UCSD-AML1 (cell line): Measurements from ENCODE around the gene PPP6R3.
A peak's percentile ranks its signal among the peaks of the same experiment; 100 is the strongest.
"Not testable (repeated sequence)": the region's sequence is repeated elsewhere in the genome, so short reads cannot be mapped to it uniquely, and the experiment has no call there.

Experiments
- DNase-seq: peaks from one replicate; lab custom pipeline; 2025; ENCODE audit not compliant: unreplicated experiment; lab: John Stamatoyannopoulos, UW

Gene PPP6R3

GRCh38 chr11:68523033-68523432 lies 62.5 kb downstream of the PPP6R3 start:
- DNase-seq = no peak

- no peak for DNase-seq
These were observed 63.2 kb downstream of the PPP6R3 start for GRCh38 chr11:68523743-68524142.

GRCh38 chr11:68524213-68524612 lies 63.7 kb downstream of the PPP6R3 start:
- DNase-seq = no peak

DNA sequence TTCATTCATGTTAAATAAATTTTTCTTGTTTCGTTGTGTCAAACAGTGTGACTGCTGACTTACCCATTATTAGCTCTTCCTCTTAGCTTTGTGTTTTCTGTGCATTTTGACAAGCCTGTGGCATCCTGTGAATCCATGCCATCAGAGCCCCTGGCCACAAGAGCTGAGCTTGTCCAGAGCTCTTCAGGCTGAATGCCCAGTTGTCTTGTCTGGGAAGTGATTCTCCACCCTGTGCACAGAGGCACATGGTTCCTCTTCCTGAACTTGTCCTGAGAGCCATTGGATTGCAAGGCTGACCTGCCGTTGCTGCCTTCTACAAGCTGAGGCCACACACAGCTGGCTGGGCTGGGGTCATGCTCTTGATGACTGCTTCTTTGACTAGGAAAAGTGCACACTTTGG lies 64.1 kb downstream of the PPP6R3 start:
- DNase-seq = no peak

DNA sequence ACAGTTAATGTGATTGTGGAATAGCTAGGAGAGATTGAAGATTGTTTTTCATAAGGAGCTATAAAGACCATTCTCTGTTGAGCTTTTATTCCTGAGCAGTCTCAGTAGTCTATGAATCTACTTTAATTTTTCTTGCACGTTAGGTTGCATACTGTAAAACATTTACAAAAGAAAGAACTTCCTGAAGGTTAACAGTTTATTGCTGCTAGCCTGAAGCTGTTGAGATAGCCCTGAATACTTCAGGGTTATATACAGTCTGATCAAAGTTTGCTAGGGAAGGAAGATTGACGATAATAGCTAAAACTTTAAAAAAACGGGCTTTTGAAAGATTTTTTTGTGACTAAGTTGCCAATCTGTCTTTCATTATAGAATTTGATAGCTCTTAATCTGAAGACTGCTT lies 64.8 kb downstream of the PPP6R3 start:
- no peak for DNase-seq

- no peak for DNase-seq
These were observed 65.4 kb downstream of the PPP6R3 start for GRCh38 chr11:68525930-68526329.

GRCh38 chr11:68527585-68527984 lies 67.0 kb downstream of the PPP6R3 start:
- DNase-seq = no peak

- peak; percentile 45 for DNase-seq
These were observed 68.1 kb downstream of the PPP6R3 start for GRCh38 chr11:68528630-68529029.

DNA sequence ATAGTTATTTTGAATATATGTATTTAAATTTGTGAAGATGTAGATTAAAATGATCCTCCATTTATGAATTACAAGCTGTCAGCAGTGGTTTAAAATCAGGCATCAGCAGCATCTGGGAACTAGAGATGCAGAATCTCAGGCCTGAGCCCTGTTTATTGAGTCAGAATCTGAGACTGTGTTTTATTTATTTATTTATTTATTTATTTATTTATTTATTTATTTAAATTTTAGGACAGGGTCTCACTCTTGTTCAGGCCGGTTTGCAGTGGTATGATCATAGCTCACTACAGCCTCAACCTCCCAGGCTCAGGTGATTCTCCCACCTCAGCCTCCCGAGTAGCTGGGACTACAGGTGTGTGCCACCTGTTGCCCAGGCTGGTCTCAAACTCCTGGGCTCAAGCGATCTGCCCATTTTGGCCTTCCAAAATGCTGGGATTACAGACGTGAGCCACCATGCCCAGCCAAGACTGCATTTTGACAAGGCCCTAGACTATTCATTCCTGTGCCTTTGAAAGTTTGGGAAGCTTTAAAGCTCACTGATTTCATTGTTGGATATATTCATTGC lies 70.7 kb downstream of the PPP6R3 start:
- DNase-seq = no peak

DNA sequence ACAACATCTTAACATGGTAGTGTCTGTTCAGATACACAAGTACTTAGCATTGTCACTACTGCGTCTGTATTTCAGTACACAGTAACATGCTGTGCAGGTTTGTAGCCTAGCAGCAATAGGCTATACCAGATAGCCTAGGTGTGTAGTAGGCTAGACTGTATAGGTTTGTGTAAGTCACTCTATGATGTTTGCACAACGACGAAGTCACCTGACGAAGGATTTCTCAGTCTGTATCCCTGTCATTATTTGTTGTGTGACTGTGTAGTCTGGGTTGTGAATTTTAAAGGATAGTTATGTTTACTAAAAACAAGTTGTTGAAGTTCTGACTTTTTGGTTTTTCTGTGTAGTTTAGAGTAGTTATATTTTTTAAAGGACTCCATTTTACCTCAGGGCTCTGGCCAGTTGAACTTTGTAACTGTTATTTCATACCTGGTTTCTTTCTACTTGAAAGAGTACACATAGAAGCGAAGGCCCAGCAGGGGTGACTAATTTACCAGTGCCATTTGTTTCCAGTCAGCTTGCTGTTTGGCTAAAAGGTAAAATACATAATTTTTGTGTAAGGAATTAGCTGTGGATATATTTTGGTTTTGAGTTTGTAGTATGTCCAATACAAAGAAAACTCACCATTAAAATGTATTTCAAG lies 72.3 kb downstream of the PPP6R3 start:
- DNase-seq = no peak

DNA sequence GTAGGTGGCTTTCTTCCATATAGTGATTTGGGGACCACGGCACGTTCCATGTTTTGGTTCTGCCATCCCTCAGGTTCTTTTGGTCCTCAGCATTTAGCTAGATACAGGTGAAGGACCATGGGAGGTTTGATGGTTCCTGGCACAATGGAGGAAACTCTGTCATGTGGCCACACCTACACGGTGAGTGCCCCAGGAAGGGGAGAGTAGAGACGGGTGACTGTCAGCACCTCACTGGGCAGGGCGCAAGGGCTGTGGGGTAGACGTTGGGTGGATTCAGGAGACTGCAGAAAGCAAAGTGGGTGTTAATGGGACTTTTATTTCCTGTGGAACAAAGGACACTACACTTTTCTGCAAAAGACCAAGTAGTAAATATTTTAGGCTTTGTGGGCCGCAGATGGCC lies 73.4 kb downstream of the PPP6R3 start:
- no peak for DNase-seq

DNA sequence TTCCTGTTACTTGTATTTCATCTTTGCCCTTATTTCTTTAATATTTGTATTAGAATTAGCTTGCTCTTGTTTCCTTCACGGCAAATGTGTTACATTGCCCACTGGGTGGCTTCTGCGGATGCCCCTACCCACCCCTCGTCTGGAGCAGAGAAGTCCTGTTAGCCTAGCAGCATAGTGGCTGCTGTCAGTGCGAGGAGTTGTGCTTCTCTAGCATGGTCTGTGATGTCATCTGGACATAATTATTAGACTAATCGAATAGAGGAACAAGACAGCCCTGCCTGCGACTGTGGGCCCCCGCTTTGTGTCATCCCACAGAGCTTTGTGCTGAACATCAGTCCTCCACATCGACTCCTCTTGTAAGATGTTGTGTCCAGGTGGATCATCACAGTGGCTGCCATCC lies 74.5 kb downstream of the PPP6R3 start:
- no peak for DNase-seq

GRCh38 chr11:68536706-68537105 lies 76.2 kb downstream of the PPP6R3 start:
- DNase-seq = no peak

GRCh38 chr11:68538025-68538424 lies 77.5 kb downstream of the PPP6R3 start:
- DNase-seq = no peak

DNA sequence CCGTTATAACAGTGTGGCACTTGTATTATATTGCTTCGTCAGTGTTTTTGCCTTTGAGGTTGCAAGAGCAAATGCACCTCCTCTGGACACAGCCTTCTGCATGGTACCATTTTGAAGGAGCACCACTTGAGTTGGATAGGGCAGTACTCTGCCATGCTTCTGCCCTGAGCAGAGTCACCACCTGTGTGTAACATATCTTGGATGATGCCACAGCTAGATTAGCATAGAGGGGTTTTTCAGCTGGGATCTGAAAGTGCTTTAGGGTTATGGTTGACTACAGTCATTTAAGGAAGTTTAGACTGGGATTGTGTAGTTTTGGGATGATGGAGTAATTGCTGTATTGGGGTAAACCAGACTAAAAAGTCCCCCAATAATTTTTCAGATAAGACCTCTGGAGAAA lies 78.8 kb downstream of the PPP6R3 start:
- DNase-seq = no peak

DNA sequence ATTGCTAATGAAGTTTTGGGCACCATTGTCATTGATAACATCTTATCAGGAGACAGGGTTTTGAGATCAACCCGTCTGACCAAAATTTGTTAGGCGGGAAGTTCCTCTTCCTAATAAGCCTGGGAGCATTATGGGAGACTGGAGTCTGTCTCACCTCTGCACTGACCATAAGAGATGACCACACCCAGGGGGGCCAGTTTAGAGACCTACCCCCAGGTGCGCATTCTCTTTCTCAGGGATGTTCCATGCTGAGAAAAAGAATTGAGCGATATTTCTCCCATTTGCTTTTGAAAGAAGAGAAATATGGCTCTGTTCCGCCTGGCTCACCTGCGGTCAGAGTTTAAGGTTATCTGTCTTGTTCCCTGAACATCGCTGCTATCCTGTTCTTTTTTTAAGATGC lies 80.0 kb downstream of the PPP6R3 start:
- DNase-seq = not testable (repeated sequence)

GRCh38 chr11:68541116-68541515 lies 80.6 kb downstream of the PPP6R3 start:
- DNase-seq = no peak

- DNase-seq = peak; percentile 42
These were observed 81.4 kb downstream of the PPP6R3 start for GRCh38 chr11:68541991-68542390.

- DNase-seq = no peak
These were observed 82.1 kb downstream of the PPP6R3 start for GRCh38 chr11:68542617-68543016.

DNA sequence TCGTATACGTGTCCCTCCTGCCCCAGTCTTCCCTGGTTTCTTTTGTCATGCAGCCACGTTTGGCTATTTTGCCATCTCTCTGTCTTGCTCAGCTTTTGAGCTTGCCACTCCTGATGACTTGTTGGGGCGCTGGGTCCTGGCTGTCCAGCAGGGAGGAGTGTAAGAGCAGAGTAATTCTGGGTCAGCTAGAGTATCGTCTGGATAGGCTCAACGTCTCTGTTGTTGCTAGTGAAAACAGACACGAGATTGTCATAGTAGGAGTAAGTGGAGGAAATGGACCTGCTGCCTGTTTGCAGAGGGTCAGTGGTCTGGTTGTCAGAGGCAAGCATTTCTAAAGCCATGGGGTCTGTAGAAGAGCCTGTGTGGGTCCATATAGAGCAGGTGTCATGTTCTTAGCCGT lies 83.0 kb downstream of the PPP6R3 start:
- DNase-seq = no peak

GRCh38 chr11:68545347-68545746 lies 84.8 kb downstream of the PPP6R3 start:
- no peak for DNase-seq

GRCh38 chr11:68545796-68546195 lies 85.2 kb downstream of the PPP6R3 start:
- DNase-seq = no peak

GRCh38 chr11:68546555-68546954 lies 86.0 kb downstream of the PPP6R3 start:
- no peak for DNase-seq
